Stimulated activated CD4-positive, alpha-beta T cell treated with anti-CD3 and anti-CD28 coated beads, Interleukin-12 subunit alpha, Interleukin-12 subunit beta, amount 100 ng/mL, for 48 hours (primary cell): Measurements from ENCODE around the gene CRBN.

ENCODE experiments used
- DNase-seq, 3 donors: peaks; one replicate each; pipeline ENCODE4 v3.0.0-alpha.2; 2020; ENCODE audit warnings: low read depth in 2 of 3, low spot score in 1 of 3

The CRBN gene

GRCh38 chr3:3110749-3111361 is 68.6 kb downstream of the CRBN start:
- no peak for DNase-seq

- no peak for DNase-seq
Measured at GRCh38 chr3:3110299-3110630, 69.2 kb downstream of the CRBN start, which contains the start of gene IL5RA. Gene IL5RA (minus strand): TSS chr3:3110374. CDS start chr3:3104984, 5,390 bp downstream.

GRCh38 chr3:3109407-3110298 is 69.8 kb downstream of the CRBN start:
- DNase-seq: no peak

- DNase-seq: no peak
Measured at GRCh38 chr3:3107858-3108257, 71.6 kb downstream of the CRBN start.

GRCh38 chr3:3107181-3107580 is 72.3 kb downstream of the CRBN start:
- no peak for DNase-seq

GRCh38 chr3:3105815-3106214 is 73.7 kb downstream of the CRBN start:
- no peak for DNase-seq

- DNase-seq: no peak
Measured at GRCh38 chr3:3105246-3105645, 74.2 kb downstream of the CRBN start.

GRCh38 chr3:3102751-3103150 is 76.7 kb downstream of the CRBN start:
- no peak for DNase-seq

GRCh38 chr3:3101660-3102458 is 77.6 kb downstream of the CRBN start:
- no peak for DNase-seq
